Left ventricle myocardium inferior (tissue), 1 donor: Measurements from ENCODE around the gene MSI2. TPM values are rescaled to one million over a fixed set of nuclear protein-coding genes. Genes with fewer than 3 reads are reported as not detected.
A peak's percentile ranks its signal among the peaks of the same experiment; 100 is the strongest.

Experiments used
- DNase-seq: peaks from one replicate; pipeline ENCODE4 v3.0.0-alpha.2; 2020
- H3K27ac ChIP-seq: fragments of 200-600 bp; replicated peaks from 2 replicates; pipeline ENCODE4 v1.8.0; 2021
- H3K27me3 ChIP-seq: fragments of 200-600 bp; 2 replicates; pipeline ENCODE4 v1.8.0; 2021; ENCODE audit warnings: low read depth
- H3K36me3 ChIP-seq: fragments of 200-600 bp; 2 replicates; pipeline ENCODE4 v1.8.0; 2021
- H3K4me1 ChIP-seq: fragments of 200-600 bp; 2 replicates; pipeline ENCODE4 v1.8.0; 2021
- H3K4me3 ChIP-seq: fragments of 200-600 bp; 2 replicates; pipeline ENCODE4 v1.8.0; 2021; ENCODE audit warnings: mild to moderate bottlenecking, moderate library complexity
- H3K9me3 ChIP-seq: fragments of 200-600 bp; replicated peaks from 2 replicates; pipeline ENCODE4 v1.8.0; 2021
- intact Hi-C: fragments of 100-400 bp; cut with micrococcal nuclease; formaldehyde crosslinking; loops from one replicate; pipeline ENCODE4 v1.11.0; 2022
- total RNA-seq: library from RNA; stranded (reverse); fragmentation: NEBNext Ultra II Directional; extraction: Animal tissue kit (Norgen Biotek cat#: 25700); gene quantifications from one replicate; pipeline ENCODE4 v1.2.1, GENCODE V29; 2021
- TF ChIP-seq, protein P1 (sequence below): fragments of 200-600 bp; IDR thresholded peaks from 2 replicates; pipeline ENCODE4 v1.8.0; 2021; ENCODE audit warnings: antibody characterized with exemption, mild to moderate bottlenecking, borderline replicate concordance
- donor health status: DM: no; HTN: yes; CAD: no; lungs with severe emphysema.

MSI2 gene
- total RNA-seq, 1 donor from 2014 or later = 118 TPM

DNA sequence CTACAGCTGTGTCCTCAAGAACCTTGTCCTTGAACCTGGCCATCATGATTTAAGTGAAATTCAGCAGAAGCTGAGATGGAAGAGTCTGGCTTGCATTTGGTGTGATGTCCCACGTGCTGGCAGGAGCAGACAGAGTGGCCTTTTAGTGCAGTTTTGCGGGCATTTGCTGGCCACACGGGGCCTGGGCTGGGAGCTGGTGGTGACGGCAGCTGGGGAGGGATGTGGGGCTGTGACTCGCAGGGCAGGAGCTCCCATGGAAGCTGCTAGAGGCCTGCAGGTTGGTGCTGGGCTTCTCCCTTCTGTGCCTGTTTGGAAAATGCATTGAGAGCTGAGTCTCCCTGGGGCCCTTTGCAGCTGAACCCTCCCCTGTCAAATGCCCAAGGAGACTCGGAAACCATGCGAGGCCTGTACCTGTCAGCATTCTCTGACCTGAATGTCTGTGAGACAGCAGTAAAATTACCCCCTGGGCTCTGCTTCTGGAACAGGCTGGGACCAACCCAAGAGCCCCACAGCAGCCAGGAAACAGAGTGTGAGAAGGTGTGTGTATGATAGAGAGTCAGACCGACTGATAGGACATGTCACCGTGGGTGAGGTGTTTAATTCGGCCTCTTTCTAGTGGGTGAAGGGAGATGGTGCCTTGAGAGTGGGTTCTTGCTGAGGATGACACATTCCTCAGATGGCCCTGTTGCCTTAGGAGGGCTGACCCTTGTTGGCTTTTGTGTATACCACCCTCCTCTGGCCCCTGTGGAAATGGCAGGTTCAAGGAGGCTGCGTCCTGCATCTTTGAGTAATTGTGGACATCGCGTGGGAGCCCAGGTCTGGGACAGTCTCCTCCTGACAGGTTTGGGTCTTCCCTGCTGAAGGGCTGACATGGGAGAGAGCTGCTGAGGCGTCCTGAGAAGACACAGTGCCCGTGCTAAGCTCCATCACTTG, 145.5 kb downstream of the MSI2 start:
- Histone ChIP-seq H3K36me3 (no peaks in the 10 kb centered on the region), H3K27me3 (no peaks in the 10 kb centered on the region), H3K9me3 (no peaks in the 10 kb centered on the region), H3K27ac (no peak overlapping the region), H3K4me3 (no peak overlapping the region), H3K4me1 (peaks cover 58% of the 10 kb centered on the region)
- intact Hi-C loops = no loop called here
- DNase-seq = no peak
- TF ChIP-seq, protein P1, sequence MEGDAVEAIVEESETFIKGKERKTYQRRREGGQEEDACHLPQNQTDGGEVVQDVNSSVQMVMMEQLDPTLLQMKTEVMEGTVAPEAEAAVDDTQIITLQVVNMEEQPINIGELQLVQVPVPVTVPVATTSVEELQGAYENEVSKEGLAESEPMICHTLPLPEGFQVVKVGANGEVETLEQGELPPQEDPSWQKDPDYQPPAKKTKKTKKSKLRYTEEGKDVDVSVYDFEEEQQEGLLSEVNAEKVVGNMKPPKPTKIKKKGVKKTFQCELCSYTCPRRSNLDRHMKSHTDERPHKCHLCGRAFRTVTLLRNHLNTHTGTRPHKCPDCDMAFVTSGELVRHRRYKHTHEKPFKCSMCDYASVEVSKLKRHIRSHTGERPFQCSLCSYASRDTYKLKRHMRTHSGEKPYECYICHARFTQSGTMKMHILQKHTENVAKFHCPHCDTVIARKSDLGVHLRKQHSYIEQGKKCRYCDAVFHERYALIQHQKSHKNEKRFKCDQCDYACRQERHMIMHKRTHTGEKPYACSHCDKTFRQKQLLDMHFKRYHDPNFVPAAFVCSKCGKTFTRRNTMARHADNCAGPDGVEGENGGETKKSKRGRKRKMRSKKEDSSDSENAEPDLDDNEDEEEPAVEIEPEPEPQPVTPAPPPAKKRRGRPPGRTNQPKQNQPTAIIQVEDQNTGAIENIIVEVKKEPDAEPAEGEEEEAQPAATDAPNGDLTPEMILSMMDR = peak; percentile 15

DNA sequence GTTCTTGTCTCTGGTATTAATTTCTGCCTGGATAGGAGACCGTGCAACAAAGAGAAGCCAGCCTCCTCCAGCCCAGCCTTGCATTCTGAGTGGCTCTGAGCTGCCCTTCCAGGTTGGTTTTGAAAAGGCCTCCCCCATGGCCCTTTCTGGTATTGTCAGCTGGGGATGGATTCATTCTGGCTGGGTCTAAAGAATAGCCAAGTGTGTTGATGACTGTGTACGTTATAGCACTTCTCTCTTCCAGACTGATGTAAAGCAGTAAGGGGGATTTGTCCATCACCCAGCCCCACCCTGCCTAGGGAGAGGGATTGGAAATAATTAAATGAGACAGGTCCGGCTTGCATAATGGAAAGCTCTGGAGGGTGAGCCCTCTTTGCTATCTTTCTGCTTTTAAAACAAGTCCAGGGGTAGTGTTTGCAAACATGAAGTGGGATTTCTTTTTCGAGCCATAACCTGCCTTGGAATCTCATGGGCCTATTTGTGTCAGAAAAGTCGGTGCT, 146.4 kb downstream of the MSI2 start:
- no peaks in the 10 kb centered on the region for H3K9me3 ChIP-seq
- H3K27ac ChIP-seq = no peak overlapping the region
- intact Hi-C loops = no loop called here
- TF ChIP-seq, protein P1 = no peak
- no peaks in the 10 kb centered on the region for H3K27me3 ChIP-seq
- DNase-seq = no peak
- H3K4me3 ChIP-seq = no peak overlapping the region
- H3K4me1 ChIP-seq = peaks cover 66% of the 10 kb centered on the region
- H3K36me3 ChIP-seq = no peaks in the 10 kb centered on the region

DNA sequence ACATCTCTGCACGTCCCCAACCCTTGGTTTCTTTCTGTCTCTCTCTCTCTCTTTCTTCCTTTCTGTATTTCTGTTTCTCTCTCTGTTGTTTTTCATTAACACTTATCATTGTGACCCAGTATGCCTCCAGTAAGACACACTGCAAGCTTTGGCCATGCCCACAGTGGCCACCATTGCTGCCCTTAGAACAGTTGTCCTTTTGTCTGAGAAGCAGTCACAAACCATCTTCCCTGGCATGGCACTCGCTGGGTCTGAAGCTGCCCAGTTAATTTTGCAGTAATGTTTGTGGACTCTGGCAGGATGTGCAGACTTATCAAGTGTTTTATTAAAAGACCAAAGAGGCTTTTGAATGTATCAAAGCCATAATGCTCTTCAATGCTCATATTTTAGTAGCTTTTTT, 146.9 kb downstream of the MSI2 start:
- no peak overlapping the region for H3K4me3 ChIP-seq
- intact Hi-C loops = no loop called here
- TF ChIP-seq, protein P1 = no peak
- peaks cover 68% of the 10 kb centered on the region for H3K4me1 ChIP-seq
- H3K36me3 ChIP-seq = no peaks in the 10 kb centered on the region
- H3K27me3 ChIP-seq = no peaks in the 10 kb centered on the region
- H3K27ac ChIP-seq = no peak overlapping the region
- H3K9me3 ChIP-seq = no peaks in the 10 kb centered on the region
- DNase-seq = no peak

DNA sequence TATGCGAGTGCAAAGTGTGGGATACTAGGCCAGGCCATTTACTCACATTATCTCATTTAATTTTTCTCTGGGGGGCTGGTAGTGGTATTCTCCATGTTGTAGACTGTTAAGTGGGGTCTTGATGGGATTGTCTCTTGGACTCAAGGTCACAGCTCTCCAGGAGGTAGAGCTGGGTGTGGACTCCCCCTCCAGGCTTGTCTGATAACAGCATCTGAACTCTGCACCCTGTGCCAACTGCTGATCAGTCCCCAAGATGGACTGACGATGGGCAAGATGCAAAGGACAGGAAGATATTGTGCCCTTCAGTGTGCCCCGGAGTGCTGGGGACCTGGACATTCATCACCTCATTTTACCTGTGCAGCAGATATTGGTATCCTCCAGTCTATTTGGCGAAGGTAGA, 147.8 kb downstream of the MSI2 start:
- DNase-seq = no peak
- H3K9me3 ChIP-seq = no peaks in the 10 kb centered on the region
- H3K36me3 ChIP-seq = no peaks in the 10 kb centered on the region
- TF ChIP-seq, protein P1 = no peak
- H3K27ac ChIP-seq = no peak overlapping the region
- intact Hi-C loops = no loop called here
- H3K4me1 ChIP-seq = peaks cover 68% of the 10 kb centered on the region
- no peaks in the 10 kb centered on the region for H3K27me3 ChIP-seq
- H3K4me3 ChIP-seq = no peak overlapping the region

DNA sequence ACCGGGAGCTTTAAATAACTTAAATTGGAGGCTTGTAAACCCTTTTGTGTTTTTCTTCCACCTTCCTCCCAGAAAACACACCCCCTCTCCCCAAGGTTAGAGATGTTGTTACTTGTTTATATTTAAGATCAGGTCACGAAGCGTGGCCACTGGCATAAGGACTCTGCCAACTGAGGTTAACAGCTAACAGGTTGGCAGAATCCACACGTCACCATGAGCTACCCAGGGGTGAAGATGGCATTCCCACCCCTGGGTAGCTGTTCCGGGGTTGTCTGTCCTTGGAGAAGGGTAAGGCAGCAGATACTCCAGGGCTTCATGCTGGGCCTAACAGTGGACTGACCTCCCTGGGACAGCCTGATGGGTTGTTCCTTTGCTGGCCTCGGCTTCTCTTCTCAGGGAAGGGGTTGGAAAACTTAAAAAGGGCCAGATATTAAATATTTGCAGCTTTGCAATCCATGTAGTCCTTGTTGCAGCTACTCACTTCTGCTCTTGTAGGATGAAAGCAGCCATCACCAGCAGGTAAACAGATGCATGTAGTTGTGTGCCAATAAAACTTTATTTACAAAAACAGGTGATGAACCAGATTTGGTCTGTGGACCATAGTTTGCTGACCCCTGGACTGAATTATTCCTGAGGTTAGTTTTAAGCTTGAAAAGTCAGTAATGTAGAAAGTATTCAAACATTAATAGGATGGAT, 148.6 kb downstream of the MSI2 start:
- no peak for DNase-seq
- H3K4me1 ChIP-seq = peaks cover 68% of the 10 kb centered on the region

More for the DNA sequence above, 148.6 kb downstream of the MSI2 start:
- peak overlapping the region; percentile 43 for H3K27ac ChIP-seq
- intact Hi-C loops = no loop called here
- H3K27me3 ChIP-seq = no peaks in the 10 kb centered on the region
- H3K36me3 ChIP-seq = no peaks in the 10 kb centered on the region
- no peak overlapping the region for H3K4me3 ChIP-seq
- H3K9me3 ChIP-seq = no peaks in the 10 kb centered on the region
- TF ChIP-seq, protein P1 = no peak
